H1 (cell line): ENCODE measurements around the gene NAIF1. TPM values are rescaled to one million over a fixed set of nuclear protein-coding genes. Genes with fewer than 3 reads are reported as not detected.

Source experiments
- CBX5 ChIP-seq: fragments of 300-800, 300-1000 bp; sonication (generic); IDR thresholded peaks from 2 replicates; pipeline ENCODE4 v1.7.1; 2016; ENCODE audit warnings: antibody characterized with exemption, low read length, low read depth
- GABPA ChIP-seq: IDR thresholded peaks from 2 replicates; pipeline ENCODE4 v1.6.1; 2011; ENCODE audit warnings: mild to moderate bottlenecking, low read length, moderate library complexity, borderline replicate concordance; ENCODE audit not compliant: insufficient read depth
- HDAC6 ChIP-seq: IDR thresholded peaks from one replicate; pipeline ENCODE4 v1.7.1; 2012; ENCODE audit warnings: low read depth, mild to moderate bottlenecking, inconsistent platforms, low read length, moderate library complexity
- PHF8 ChIP-seq: fragments of 200-600 bp; sonication (generic); conservative IDR thresholded peaks from 2 replicates; pipeline ENCODE4 v1.7.1; 2012; ENCODE audit warnings: low read depth, mild to moderate bottlenecking, inconsistent platforms, low read length, moderate library complexity
- SAP30 ChIP-seq: fragments of 300-600 bp; sonication (generic); IDR thresholded peaks from 2 replicates; pipeline ENCODE4 v1.7.1; 2012; ENCODE audit warnings: low read length, moderate library complexity, mild to moderate bottlenecking, inconsistent platforms; ENCODE audit not compliant: insufficient read depth, insufficient replicate concordance
- SP2 ChIP-seq: IDR thresholded peaks from 2 replicates; pipeline ENCODE4 v1.6.1; 2012; ENCODE audit warnings: mild to moderate bottlenecking, low read length, inconsistent platforms
- SUZ12 ChIP-seq: fragments of 200-600 bp; sonication (generic); IDR thresholded peaks from 2 replicates; pipeline ENCODE4 v1.6.1; 2012; ENCODE audit warnings: mild to moderate bottlenecking, inconsistent platforms, low read length, moderate library complexity, mixed read lengths
- polyA plus RNA-seq, 7 experiments: library from polyadenylated mRNA; depleted of rRNA in 3 of 7; stranded (reverse) in 5 of 7; unstranded in 2 of 7; fragments of >200 nt in 5 of 7; fragments of 200-250 nt in 2 of 7; gene quantifications; 1 replicate in 5 of 7; 2 replicates in 1 of 7; 4 replicates in 1 of 7; pipeline versions ENCODE4 v1.2.1 to v1.2.3, GENCODE V29; 2011 to 2013; ENCODE audit warnings: missing spikeins in 2 of 7, mixed read lengths in 2 of 7
- total RNA-seq: library from RNA; stranded (reverse); fragmentation: NEBNext Ultra II Directional; extraction: Animal tissue kit (Norgen Biotek cat#: 25700); gene quantifications from 2 replicates; pipeline ENCODE4 v1.2.1, GENCODE V29; 2021
- TF ChIP-seq, protein P1 (sequence below): fragments of 300-600 bp; sonication (generic); IDR thresholded peaks from 2 replicates; pipeline ENCODE4 v1.7.1; 2012; ENCODE audit warnings: low read length, moderate library complexity, mild to moderate bottlenecking, inconsistent platforms; ENCODE audit not compliant: insufficient replicate concordance
- TF ChIP-seq, protein P2 (sequence below): IDR thresholded peaks from 2 replicates; pipeline ENCODE4 v1.6.1; 2012; ENCODE audit warnings: inconsistent platforms

NAIF1 gene
- total and polyA plus RNA-seq, 2 of the 8 experiments (the other 6 are each of a cell fraction or from before 2014, with no cell fraction given), result 8.7 to 9.0 TPM

DNA sequence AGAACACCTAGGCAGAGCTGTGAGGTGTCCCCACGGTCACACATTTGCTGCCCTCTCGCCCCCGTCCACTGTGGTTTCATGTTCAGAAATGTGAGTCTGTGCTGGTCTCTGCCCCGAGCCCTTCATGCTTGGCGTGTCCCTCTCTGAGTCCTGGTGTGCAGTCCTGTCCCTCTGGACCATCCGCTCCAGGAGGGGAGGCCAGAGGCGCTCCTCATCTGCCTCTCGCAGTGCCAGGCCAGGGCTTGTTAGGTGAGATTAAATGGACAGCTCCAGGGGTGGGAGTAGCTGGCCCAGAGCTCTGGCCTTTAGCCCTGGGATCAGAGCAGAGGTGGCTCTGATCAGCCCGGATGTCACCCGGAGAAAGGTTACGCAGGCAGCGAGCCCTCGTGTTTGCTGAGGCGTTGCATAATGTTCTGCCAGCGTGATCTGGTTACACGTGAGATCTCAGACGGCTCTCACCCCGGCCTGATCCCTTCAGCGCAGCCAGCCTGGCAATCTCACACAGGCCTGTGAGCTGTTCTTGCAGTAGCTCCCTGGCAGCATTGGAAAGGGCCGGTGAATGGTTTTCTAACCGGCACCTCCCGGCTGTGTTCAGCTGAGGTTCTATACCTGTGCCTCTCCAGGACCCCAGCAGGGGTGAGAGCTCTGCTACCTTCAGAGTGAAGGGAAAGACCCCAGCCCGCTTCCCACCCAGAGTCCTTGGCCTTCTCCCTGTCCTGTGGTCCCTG is 35.9 kb upstream of the NAIF1 start (continued):
- TF ChIP-seq, protein P1, sequence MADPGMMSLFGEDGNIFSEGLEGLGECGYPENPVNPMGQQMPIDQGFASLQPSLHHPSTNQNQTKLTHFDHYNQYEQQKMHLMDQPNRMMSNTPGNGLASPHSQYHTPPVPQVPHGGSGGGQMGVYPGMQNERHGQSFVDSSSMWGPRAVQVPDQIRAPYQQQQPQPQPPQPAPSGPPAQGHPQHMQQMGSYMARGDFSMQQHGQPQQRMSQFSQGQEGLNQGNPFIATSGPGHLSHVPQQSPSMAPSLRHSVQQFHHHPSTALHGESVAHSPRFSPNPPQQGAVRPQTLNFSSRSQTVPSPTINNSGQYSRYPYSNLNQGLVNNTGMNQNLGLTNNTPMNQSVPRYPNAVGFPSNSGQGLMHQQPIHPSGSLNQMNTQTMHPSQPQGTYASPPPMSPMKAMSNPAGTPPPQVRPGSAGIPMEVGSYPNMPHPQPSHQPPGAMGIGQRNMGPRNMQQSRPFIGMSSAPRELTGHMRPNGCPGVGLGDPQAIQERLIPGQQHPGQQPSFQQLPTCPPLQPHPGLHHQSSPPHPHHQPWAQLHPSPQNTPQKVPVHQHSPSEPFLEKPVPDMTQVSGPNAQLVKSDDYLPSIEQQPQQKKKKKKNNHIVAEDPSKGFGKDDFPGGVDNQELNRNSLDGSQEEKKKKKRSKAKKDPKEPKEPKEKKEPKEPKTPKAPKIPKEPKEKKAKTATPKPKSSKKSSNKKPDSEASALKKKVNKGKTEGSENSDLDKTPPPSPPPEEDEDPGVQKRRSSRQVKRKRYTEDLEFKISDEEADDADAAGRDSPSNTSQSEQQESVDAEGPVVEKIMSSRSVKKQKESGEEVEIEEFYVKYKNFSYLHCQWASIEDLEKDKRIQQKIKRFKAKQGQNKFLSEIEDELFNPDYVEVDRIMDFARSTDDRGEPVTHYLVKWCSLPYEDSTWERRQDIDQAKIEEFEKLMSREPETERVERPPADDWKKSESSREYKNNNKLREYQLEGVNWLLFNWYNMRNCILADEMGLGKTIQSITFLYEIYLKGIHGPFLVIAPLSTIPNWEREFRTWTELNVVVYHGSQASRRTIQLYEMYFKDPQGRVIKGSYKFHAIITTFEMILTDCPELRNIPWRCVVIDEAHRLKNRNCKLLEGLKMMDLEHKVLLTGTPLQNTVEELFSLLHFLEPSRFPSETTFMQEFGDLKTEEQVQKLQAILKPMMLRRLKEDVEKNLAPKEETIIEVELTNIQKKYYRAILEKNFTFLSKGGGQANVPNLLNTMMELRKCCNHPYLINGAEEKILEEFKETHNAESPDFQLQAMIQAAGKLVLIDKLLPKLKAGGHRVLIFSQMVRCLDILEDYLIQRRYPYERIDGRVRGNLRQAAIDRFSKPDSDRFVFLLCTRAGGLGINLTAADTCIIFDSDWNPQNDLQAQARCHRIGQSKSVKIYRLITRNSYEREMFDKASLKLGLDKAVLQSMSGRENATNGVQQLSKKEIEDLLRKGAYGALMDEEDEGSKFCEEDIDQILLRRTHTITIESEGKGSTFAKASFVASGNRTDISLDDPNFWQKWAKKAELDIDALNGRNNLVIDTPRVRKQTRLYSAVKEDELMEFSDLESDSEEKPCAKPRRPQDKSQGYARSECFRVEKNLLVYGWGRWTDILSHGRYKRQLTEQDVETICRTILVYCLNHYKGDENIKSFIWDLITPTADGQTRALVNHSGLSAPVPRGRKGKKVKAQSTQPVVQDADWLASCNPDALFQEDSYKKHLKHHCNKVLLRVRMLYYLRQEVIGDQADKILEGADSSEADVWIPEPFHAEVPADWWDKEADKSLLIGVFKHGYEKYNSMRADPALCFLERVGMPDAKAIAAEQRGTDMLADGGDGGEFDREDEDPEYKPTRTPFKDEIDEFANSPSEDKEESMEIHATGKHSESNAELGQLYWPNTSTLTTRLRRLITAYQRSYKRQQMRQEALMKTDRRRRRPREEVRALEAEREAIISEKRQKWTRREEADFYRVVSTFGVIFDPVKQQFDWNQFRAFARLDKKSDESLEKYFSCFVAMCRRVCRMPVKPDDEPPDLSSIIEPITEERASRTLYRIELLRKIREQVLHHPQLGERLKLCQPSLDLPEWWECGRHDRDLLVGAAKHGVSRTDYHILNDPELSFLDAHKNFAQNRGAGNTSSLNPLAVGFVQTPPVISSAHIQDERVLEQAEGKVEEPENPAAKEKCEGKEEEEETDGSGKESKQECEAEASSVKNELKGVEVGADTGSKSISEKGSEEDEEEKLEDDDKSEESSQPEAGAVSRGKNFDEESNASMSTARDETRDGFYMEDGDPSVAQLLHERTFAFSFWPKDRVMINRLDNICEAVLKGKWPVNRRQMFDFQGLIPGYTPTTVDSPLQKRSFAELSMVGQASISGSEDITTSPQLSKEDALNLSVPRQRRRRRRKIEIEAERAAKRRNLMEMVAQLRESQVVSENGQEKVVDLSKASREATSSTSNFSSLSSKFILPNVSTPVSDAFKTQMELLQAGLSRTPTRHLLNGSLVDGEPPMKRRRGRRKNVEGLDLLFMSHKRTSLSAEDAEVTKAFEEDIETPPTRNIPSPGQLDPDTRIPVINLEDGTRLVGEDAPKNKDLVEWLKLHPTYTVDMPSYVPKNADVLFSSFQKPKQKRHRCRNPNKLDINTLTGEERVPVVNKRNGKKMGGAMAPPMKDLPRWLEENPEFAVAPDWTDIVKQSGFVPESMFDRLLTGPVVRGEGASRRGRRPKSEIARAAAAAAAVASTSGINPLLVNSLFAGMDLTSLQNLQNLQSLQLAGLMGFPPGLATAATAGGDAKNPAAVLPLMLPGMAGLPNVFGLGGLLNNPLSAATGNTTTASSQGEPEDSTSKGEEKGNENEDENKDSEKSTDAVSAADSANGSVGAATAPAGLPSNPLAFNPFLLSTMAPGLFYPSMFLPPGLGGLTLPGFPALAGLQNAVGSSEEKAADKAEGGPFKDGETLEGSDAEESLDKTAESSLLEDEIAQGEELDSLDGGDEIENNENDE, result no peak
- no peak for TF ChIP-seq SP2
- TF ChIP-seq, protein P2, sequence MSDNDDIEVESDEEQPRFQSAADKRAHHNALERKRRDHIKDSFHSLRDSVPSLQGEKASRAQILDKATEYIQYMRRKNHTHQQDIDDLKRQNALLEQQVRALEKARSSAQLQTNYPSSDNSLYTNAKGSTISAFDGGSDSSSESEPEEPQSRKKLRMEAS, result no peak
- no peak for TF ChIP-seq PHF8
- no peak for TF ChIP-seq SAP30
- no peak for TF ChIP-seq GABPA
- no peak for TF ChIP-seq CBX5
- TF ChIP-seq HDAC6, result no peak
- TF ChIP-seq SUZ12, result no peak
